Measurements from ENCODE around the gene USP17L27. TPM values are rescaled to one million over a fixed set of nuclear protein-coding genes. Genes with fewer than 3 reads are reported as not detected.
"Not testable (repeated sequence)": the region's sequence is repeated elsewhere in the genome, so short reads cannot be mapped to it uniquely, and the experiment has no call there.

Gene USP17L27
- total and polyA plus RNA-seq, 2 donors from 2014 or later: not detected

DNA sequence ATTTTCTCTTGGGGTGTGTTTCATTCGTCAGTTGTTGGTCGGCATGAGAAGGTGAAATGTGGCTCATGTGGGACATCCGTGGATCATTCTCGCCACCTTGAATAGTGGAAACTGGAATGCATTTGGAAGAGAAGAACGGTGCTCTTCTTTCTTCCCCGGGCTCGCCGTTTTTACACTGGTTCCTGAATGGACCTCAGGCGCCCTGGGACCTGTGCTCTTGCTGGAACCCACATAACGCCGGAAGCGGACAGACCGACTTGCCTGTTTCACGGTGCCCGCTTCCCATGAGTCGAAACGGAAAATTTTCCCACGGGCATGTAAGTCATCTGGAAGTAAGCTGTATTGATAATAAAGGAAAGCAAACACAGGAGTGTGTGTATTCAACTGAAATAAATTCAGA, 6.9 kb downstream of the USP17L27 start:
- H3K4me1 ChIP-seq (ENCODE audit: control insufficient read depth in 2 of 3, insufficient read depth in 2 of 3, low read depth in 1 of 3, low read length in 3 of 3); DNase-seq; H3K36me3 ChIP-seq (ENCODE audit: control insufficient read depth in 2 of 3, insufficient read depth in 3 of 3, low read length in 3 of 3); H3K27me3 ChIP-seq (ENCODE audit: control insufficient read depth, insufficient read depth, low read length); H3K4me3 ChIP-seq (ENCODE audit: low read length in 3 of 3); H3K27ac ChIP-seq (ENCODE audit: low read depth in 2 of 2, low read length in 2 of 2); FAIRE-seq; intact Hi-C loops (cut with DNase I); H3K9ac ChIP-seq (ENCODE audit: low read length in 3 of 3); H3K9me3 ChIP-seq (ENCODE audit: control insufficient read depth in 2 of 3, insufficient read depth in 1 of 3, low read length in 3 of 3): not testable (repeated sequence)

DNA sequence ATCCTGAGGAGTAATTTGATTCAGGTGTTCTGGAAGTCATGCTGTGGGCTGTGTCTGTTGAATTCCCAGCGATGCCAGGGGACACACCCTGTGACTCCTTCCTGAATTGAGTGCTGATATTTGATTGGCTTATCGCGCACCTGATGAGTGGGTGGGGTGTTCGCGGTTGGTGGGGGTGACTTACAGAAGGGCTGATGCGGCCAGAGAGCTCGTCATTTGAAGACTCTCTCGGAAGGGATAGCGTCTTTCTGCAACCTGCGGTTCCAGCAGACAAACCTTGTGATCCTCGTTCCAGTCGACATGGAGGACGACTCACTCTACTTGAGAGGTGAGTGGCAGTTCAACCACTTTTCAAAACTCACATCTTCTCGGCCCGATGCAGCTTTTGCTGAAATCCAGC, 9.4 kb downstream of the USP17L27 start, which contains the start of gene USP17L29:
Gene USP17L29 (plus strand): TSS at position 301 of the 400 bp plus-strand sequence. CDS start 0 bp downstream, at position 301.
- H3K9ac ChIP-seq (ENCODE audit: low read length in 3 of 3); intact Hi-C loops (cut with DNase I); H3K27me3 ChIP-seq (ENCODE audit: control insufficient read depth, insufficient read depth, low read length); H3K4me3 ChIP-seq (ENCODE audit: low read length in 3 of 3); H3K36me3 ChIP-seq (ENCODE audit: control insufficient read depth in 2 of 3, insufficient read depth in 3 of 3, low read length in 3 of 3); H3K27ac ChIP-seq (ENCODE audit: low read depth in 2 of 2, low read length in 2 of 2); DNase-seq; FAIRE-seq; H3K9me3 ChIP-seq (ENCODE audit: control insufficient read depth in 2 of 3, insufficient read depth in 1 of 3, low read length in 3 of 3); H3K4me1 ChIP-seq (ENCODE audit: control insufficient read depth in 2 of 3, insufficient read depth in 2 of 3, low read depth in 1 of 3, low read length in 3 of 3): not testable (repeated sequence)

DNA sequence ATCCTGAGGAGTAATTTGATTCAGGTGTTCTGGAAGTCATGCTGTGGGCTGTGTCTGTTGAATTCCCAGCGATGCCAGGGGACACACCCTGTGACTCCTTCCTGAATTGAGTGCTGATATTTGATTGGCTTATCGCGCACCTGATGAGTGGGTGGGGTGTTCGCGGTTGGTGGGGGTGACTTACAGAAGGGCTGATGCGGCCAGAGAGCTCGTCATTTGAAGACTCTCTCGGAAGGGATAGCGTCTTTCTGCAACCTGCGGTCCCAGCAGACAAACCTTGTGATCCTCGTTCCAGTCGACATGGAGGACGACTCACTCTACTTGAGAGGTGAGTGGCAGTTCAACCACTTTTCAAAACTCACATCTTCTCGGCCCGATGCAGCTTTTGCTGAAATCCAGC, 18.9 kb downstream of the USP17L27 start, which contains the start of gene USP17L30:
Gene USP17L30 (plus strand): TSS at position 301 of the 400 bp plus-strand sequence. CDS start 0 bp downstream, at position 301.
- H3K9ac ChIP-seq (ENCODE audit: low read length in 3 of 3); DNase-seq; intact Hi-C loops (cut with DNase I); H3K27me3 ChIP-seq (ENCODE audit: control insufficient read depth, insufficient read depth, low read length); H3K36me3 ChIP-seq (ENCODE audit: control insufficient read depth in 2 of 3, insufficient read depth in 3 of 3, low read length in 3 of 3); H3K4me3 ChIP-seq (ENCODE audit: low read length in 3 of 3); H3K4me1 ChIP-seq (ENCODE audit: control insufficient read depth in 2 of 3, insufficient read depth in 2 of 3, low read depth in 1 of 3, low read length in 3 of 3); H3K27ac ChIP-seq (ENCODE audit: low read depth in 2 of 2, low read length in 2 of 2); H3K9me3 ChIP-seq (ENCODE audit: control insufficient read depth in 2 of 3, insufficient read depth in 1 of 3, low read length in 3 of 3); FAIRE-seq: not testable (repeated sequence)

DNA sequence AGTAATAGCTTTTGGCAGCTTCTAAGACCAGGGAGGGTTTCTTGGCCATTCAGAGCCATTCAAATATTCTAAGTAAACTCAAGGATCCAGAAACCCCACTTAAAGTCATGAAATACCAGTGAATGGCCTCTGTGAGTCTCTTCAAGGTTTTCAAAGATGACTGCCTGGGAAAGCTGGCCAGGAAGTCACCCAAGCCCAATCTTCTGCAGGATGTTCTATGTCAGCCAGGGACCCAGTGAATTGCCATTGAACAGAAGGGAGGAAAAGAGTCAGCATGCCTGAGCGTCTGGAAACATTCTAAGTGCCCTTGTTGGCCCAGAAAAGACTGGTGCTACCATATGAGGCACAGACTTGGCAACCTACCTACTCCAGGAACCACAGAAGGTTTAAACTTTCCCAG, 35.9 kb downstream of the USP17L27 start:
- FAIRE-seq; H3K27ac ChIP-seq (ENCODE audit: low read depth in 2 of 2, low read length in 2 of 2); H3K9ac ChIP-seq (ENCODE audit: low read length in 3 of 3); H3K36me3 ChIP-seq (ENCODE audit: control insufficient read depth in 2 of 3, insufficient read depth in 3 of 3, low read length in 3 of 3); intact Hi-C loops (cut with DNase I); H3K4me1 ChIP-seq (ENCODE audit: control insufficient read depth in 2 of 3, insufficient read depth in 2 of 3, low read depth in 1 of 3, low read length in 3 of 3); H3K9me3 ChIP-seq (ENCODE audit: control insufficient read depth in 2 of 3, insufficient read depth in 1 of 3, low read length in 3 of 3); H3K4me3 ChIP-seq (ENCODE audit: low read length in 3 of 3); DNase-seq; H3K27me3 ChIP-seq (ENCODE audit: control insufficient read depth, insufficient read depth, low read length): not testable (repeated sequence)

DNA sequence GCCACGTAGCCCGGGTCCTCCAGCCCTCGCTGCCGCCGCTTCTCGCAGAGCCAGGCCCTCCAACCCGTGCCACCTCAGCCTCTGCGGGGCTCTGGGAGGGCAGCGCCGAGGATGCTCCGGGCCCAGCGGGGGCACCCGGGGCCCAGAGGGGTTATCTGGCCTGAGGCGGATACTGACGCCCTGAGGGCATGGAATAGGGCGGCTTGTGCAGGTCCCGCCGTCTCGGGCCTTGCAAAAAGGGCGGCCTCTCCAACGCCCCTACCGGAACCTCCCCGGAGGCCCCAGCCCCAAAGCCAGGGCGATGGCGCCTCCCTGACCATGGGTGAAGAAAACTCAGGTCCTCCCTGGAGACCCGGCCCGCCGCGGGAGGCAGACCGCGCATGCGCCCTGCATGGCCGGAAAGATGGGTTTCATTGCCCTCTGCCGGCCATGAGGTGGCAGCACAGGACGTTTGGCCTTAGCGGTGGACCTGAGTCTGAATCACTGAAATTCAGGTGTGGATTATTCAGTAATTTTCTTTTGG, 37.1 kb downstream of the USP17L27 start:
- H3K4me1 ChIP-seq (ENCODE audit: control insufficient read depth in 2 of 3, insufficient read depth in 2 of 3, low read depth in 1 of 3, low read length in 3 of 3); H3K9ac ChIP-seq (ENCODE audit: low read length in 3 of 3); intact Hi-C loops (cut with DNase I); H3K27ac ChIP-seq (ENCODE audit: low read depth in 2 of 2, low read length in 2 of 2); H3K36me3 ChIP-seq (ENCODE audit: control insufficient read depth in 2 of 3, insufficient read depth in 3 of 3, low read length in 3 of 3); H3K9me3 ChIP-seq (ENCODE audit: control insufficient read depth in 2 of 3, insufficient read depth in 1 of 3, low read length in 3 of 3); H3K27me3 ChIP-seq (ENCODE audit: control insufficient read depth, insufficient read depth, low read length): not testable (repeated sequence)
- DNase-seq: peak; percentile 12 to 79 (median 41)
- peak; percentile 90 for FAIRE-seq
- TF ChIP-seq, protein P1, sequence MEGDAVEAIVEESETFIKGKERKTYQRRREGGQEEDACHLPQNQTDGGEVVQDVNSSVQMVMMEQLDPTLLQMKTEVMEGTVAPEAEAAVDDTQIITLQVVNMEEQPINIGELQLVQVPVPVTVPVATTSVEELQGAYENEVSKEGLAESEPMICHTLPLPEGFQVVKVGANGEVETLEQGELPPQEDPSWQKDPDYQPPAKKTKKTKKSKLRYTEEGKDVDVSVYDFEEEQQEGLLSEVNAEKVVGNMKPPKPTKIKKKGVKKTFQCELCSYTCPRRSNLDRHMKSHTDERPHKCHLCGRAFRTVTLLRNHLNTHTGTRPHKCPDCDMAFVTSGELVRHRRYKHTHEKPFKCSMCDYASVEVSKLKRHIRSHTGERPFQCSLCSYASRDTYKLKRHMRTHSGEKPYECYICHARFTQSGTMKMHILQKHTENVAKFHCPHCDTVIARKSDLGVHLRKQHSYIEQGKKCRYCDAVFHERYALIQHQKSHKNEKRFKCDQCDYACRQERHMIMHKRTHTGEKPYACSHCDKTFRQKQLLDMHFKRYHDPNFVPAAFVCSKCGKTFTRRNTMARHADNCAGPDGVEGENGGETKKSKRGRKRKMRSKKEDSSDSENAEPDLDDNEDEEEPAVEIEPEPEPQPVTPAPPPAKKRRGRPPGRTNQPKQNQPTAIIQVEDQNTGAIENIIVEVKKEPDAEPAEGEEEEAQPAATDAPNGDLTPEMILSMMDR (IDR thresholded peaks at IDR 0.05; ENCODE audit: borderline replicate concordance, extremely low read depth, insufficient read depth): peak; percentile 30
- H3K4me3 ChIP-seq (ENCODE audit: low read length in 3 of 3): peak overlapping the region in 1 of 3 donors; percentile 37
